ENCODE data around the gene AP3D1. TPM values are rescaled to one million over a fixed set of nuclear protein-coding genes. Genes with fewer than 3 reads are reported as not detected.

The AP3D1 gene
- total and polyA plus RNA-seq, 9 of the 15 experiments (the other 6 are each of a cell fraction or from before 2014, with no cell fraction given): 1.2 to 86.1 (median 35.9) TPM

- TF ChIP-seq ARID4B (CRISPR knock-in tag; IDR thresholded peaks at IDR 0.05): no peak
- TF ChIP-seq TEAD2 (tag; IDR thresholded peaks at IDR 0.05): no peak
- no peak for TF ChIP-seq ZNF699 (CRISPR knock-in tag; IDR thresholded peaks at IDR 0.05; ENCODE audit: insufficient replicate concordance)
- no peak for TF ChIP-seq MXI1 (IDR thresholded peaks at IDR 0.05; ENCODE audit: low read depth, low read length)
- no peak for TF ChIP-seq FUS (optimal IDR thresholded peaks at IDR 0.05; ENCODE audit: low read depth, low read length)
- no peak for TF ChIP-seq JUNB (CRISPR knock-in tag; conservative IDR thresholded peaks at IDR 0.05)
- no peak for TF ChIP-seq ZNF445 (CRISPR knock-in tag; IDR thresholded peaks at IDR 0.05; ENCODE audit: low read depth)
- TF ChIP-seq HMGXB4 (CRISPR knock-in tag; IDR thresholded peaks at IDR 0.05): no peak
- TF ChIP-seq ZNF77 (CRISPR knock-in tag; IDR thresholded peaks at IDR 0.05): no peak
- no peak for TF ChIP-seq ZKSCAN1 (IDR thresholded peaks at IDR 0.05; ENCODE audit: low read depth, low read length)
These were observed 19.2 kb downstream of the AP3D1 start (continued) for GRCh38 chr19:2132191-2132590.
